ENCODE measurements around the gene REEP1.

GRCh38 chr2:86243272-86243671 lies 94.2 kb downstream of the REEP1 start:
- no peak for TF ChIP-seq CTCF (IDR thresholded peaks at IDR 0.05)
- TF ChIP-seq POLR2A (IDR thresholded peaks at IDR 0.05): no peak
